NCI-H460 (cell line): ENCODE measurements around the gene ATF6. TPM values are rescaled to one million over a fixed set of nuclear protein-coding genes. Genes with fewer than 3 reads are reported as not detected.

Experiments
- small RNA-seq, 2 experiments: library from RNA; depleted of rRNA; stranded (forward); fragments of <200 nt; gene quantifications; one replicate each; pipeline ENCODE3, GENCODE V24; 2014
- total RNA-seq: library from RNA; depleted of rRNA; stranded (reverse); fragments of >200 nt; shearing (Covaris generic); gene quantifications from 2 replicates; pipeline ENCODE4 v1.2.3, GENCODE V29; 2014; rRNA removed

Gene ATF6
- total RNA-seq, 1 experiment from 2014 or later, result 56.4 TPM

Small RNA genes within 50 kb of the gene (small RNA-seq; reads per million reads assigned to genes)
- 0 reads per million in 2 experiments for gene RN7SL466P

Other genes with a start within 250 kb of the ATF6 start
- gene HSPA6, start 241.8 kb upstream of the ATF6 start, total RNA-seq, result 0.45 and 0.84 TPM in 2 replicates
- gene FCGR3A, start 216.5 kb upstream of the ATF6 start, total RNA-seq, result not detected in 2 replicates
- gene FCGR3B, start 135.1 kb upstream of the ATF6 start, total RNA-seq, result not detected in 2 replicates
- gene FCGR2B, start 103.2 kb upstream of the ATF6 start, total RNA-seq, result not detected in 2 replicates
- gene FCRLA, start 59.1 kb upstream of the ATF6 start, total RNA-seq, result 0.17 and 0.20 TPM in 2 replicates
- gene FCRLB, start 44.8 kb upstream of the ATF6 start, total RNA-seq, result 0.97 and 2.0 TPM in 2 replicates
- 98.7 and 101 TPM in 2 replicates for gene DUSP12, start 16.5 kb upstream of the ATF6 start, total RNA-seq